ENCODE measurements around the gene MED22. TPM values are rescaled to one million over a fixed set of nuclear protein-coding genes. Genes with fewer than 3 reads are reported as not detected.
A peak's percentile ranks its signal among the peaks of the same experiment; 100 is the strongest.
"Not testable (repeated sequence)": the region's sequence is repeated elsewhere in the genome, so short reads cannot be mapped to it uniquely, and the experiment has no call there.

Gene MED22
- total RNA-seq, 1 experiment from 2014 or later, result 60.1 TPM

GRCh38 chr9:133303266-133304157 lies 44.4 kb downstream of the MED22 start:
- DNase-seq, result peak in 1 of 2 experiments; percentile 32
- POLR2A ChIA-PET, result no interaction called here
- intact Hi-C loops (cut with micrococcal nuclease; ENCODE audit: unreplicated experiment), result no loop called here

GRCh38 chr9:133301253-133302230 lies 46.4 kb downstream of the MED22 start:
- intact Hi-C loops (cut with micrococcal nuclease; ENCODE audit: unreplicated experiment), result no loop called here
- no peaks in the 10 kb centered on the region for H3K27me3 Mint-ChIP-seq (ENCODE audit: insufficient read depth, unreplicated experiment)
- CTCF ChIA-PET, result no interaction called here
- no peaks in the 10 kb centered on the region for H3K9me3 Mint-ChIP-seq (ENCODE audit: unreplicated experiment)
- no peaks in the 10 kb centered on the region for H3K9me3 ChIP-seq
- BruUV-seq (replicated peaks), result no TSS peak
- peak in 1 of 2 experiments; percentile 8 for DNase-seq
- TF ChIP-seq CTCF (IDR thresholded peaks at IDR 0.05; ENCODE audit: insufficient read depth in 1 of 2, low read depth in 1 of 2, low read length in 1 of 2, severe bottlenecking in 1 of 2, unreplicated experiment in 1 of 2), result no peak
- no peaks in the 10 kb centered on the region for H3K27me3 ChIP-seq (replicated peaks; ENCODE audit: control insufficient read depth, insufficient read depth, low read length)
- POLR2A ChIA-PET, result no interaction called here
- H3K36me3 Mint-ChIP-seq (ENCODE audit: insufficient read depth, unreplicated experiment), result no peaks in the 10 kb centered on the region
- H3K36me3 ChIP-seq (ENCODE audit: control insufficient read depth, insufficient read depth, low read length), result no peaks in the 10 kb centered on the region
- no peak overlapping the region for H3K4me3 Mint-ChIP-seq (ENCODE audit: unreplicated experiment)
- no peaks in the 10 kb centered on the region for H3K4me1 ChIP-seq
- H3K4me1 Mint-ChIP-seq (ENCODE audit: low read depth, unreplicated experiment), result no peaks in the 10 kb centered on the region
- H3K27ac Mint-ChIP-seq (ENCODE audit: unreplicated experiment), result no peak overlapping the region
- no peak overlapping the region for H3K4me3 ChIP-seq (ENCODE audit: low read depth, low read length)

More at GRCh38 chr9:133303266-133304157, 44.4 kb downstream of the MED22 start:
- Mint-ChIP-seq H3K36me3 (ENCODE audit: insufficient read depth, unreplicated experiment) (no peaks in the 10 kb centered on the region), H3K27me3 (ENCODE audit: insufficient read depth, unreplicated experiment) (no peaks in the 10 kb centered on the region), H3K4me3 (ENCODE audit: unreplicated experiment) (no peak overlapping the region), H3K27ac (ENCODE audit: unreplicated experiment) (no peak overlapping the region), H3K4me1 (ENCODE audit: low read depth, unreplicated experiment) (no peaks in the 10 kb centered on the region), H3K9me3 (ENCODE audit: unreplicated experiment) (peaks cover 3% of the 10 kb centered on the region)
- no peak for TF ChIP-seq CTCF (IDR thresholded peaks at IDR 0.05; ENCODE audit: insufficient read depth in 1 of 2, low read depth in 1 of 2, low read length in 1 of 2, severe bottlenecking in 1 of 2, unreplicated experiment in 1 of 2)
- no peaks in the 10 kb centered on the region for H3K36me3 ChIP-seq (ENCODE audit: control insufficient read depth, insufficient read depth, low read length)
- H3K9me3 ChIP-seq, result no peaks in the 10 kb centered on the region
- CTCF ChIA-PET, result no interaction called here
- H3K27me3 ChIP-seq (replicated peaks; ENCODE audit: control insufficient read depth, insufficient read depth, low read length), result no peaks in the 10 kb centered on the region
- H3K4me1 ChIP-seq, result no peaks in the 10 kb centered on the region
- no peak overlapping the region for H3K4me3 ChIP-seq (ENCODE audit: low read depth, low read length)
- BruUV-seq (replicated peaks), result no TSS peak

GRCh38 chr9:133299996-133300395 lies 47.9 kb downstream of the MED22 start:
- H3K4me1 Mint-ChIP-seq (ENCODE audit: low read depth, unreplicated experiment); H3K9me3 Mint-ChIP-seq (ENCODE audit: unreplicated experiment); H3K9me3 ChIP-seq; H3K4me3 Mint-ChIP-seq (ENCODE audit: unreplicated experiment); H3K27ac Mint-ChIP-seq (ENCODE audit: unreplicated experiment); H3K27me3 Mint-ChIP-seq (ENCODE audit: insufficient read depth, unreplicated experiment); intact Hi-C loops (cut with micrococcal nuclease; ENCODE audit: unreplicated experiment); H3K36me3 ChIP-seq (ENCODE audit: control insufficient read depth, insufficient read depth, low read length); H3K4me1 ChIP-seq; POLR2A ChIA-PET; H3K27me3 ChIP-seq (replicated peaks; ENCODE audit: control insufficient read depth, insufficient read depth, low read length); H3K4me3 ChIP-seq (ENCODE audit: low read depth, low read length); H3K36me3 Mint-ChIP-seq (ENCODE audit: insufficient read depth, unreplicated experiment); BruUV-seq (replicated peaks): not testable (repeated sequence)
- DNase-seq, result peak in 1 of 2 experiments; percentile 2
- CTCF ChIA-PET, result interaction anchor here (0.6 kb wide), 1 partner anchor 74 kb away, joined by 5 read pairs; no protein-coding TSS in a partner anchor
